Psoas muscle (tissue), 8 donors: Measurements from ENCODE around the gene GNAZ. TPM values are rescaled to one million over a fixed set of nuclear protein-coding genes. Genes with fewer than 3 reads are reported as not detected.

Source experiments
- ATAC-seq, 4 donors: fragments of 200-7000 bp; cut with Tn5 transposase; one replicate each; pipeline ENCODE4 v1.9.1; 2020; ENCODE audit warnings: moderate library complexity in 3 of 4, mild to moderate bottlenecking in 2 of 4
- DNase-seq, 2 donors: peaks; one replicate each; pipeline ENCODE4 v3.0.0-alpha.2; 2020
- H3K27ac ChIP-seq: fragments of 200-600 bp; one replicate; pipeline ENCODE4 v1.8.0; 2022
- H3K27me3 ChIP-seq, 3 donors: fragments of 200-600 bp in 1 of 3; one replicate each; pipeline versions ENCODE4 v1.6.1 to v1.8.0; 2013 to 2022; ENCODE audit warnings: low read length in 2 of 3, mild to moderate bottlenecking in 2 of 3, moderate library complexity in 1 of 3; ENCODE audit not compliant: insufficient read depth in 3 of 3
- H3K36me3 ChIP-seq, 2 donors: fragments of 200-600 bp in 1 of 2; one replicate each; pipeline versions ENCODE4 v1.6.1 to v1.8.0; 2013 to 2022; ENCODE audit warnings: low read depth in 1 of 2, mild to moderate bottlenecking in 1 of 2, moderate library complexity in 1 of 2; ENCODE audit not compliant: insufficient read depth in 1 of 2
- H3K4me1 ChIP-seq: fragments of 200-600 bp; one replicate; pipeline ENCODE4 v1.8.0; 2022
- H3K4me3 ChIP-seq: fragments of 200-600 bp; one replicate; pipeline ENCODE4 v1.8.0; 2022; ENCODE audit warnings: mild to moderate bottlenecking
- H3K9me3 ChIP-seq: fragments of 200-600 bp; one replicate; pipeline ENCODE4 v1.8.0; 2022
- WGBS, 3 donors: extraction: QIAGEN DNeasy Blood & Tissue Kit; methylation state at CpG; one replicate each; pipeline versions ENCODE4 v1.1.6 to v1.1.7; 2013; 5-methylcytosine and 5-hydroxymethylcytosine counted together
- intact Hi-C, 2 donors: fragments of 100-400 bp; cut with DNase I; formaldehyde crosslinking; loops; one replicate each; pipeline versions ENCODE4 v1.11.0 to v1.14.2; 2022
- polyA plus RNA-seq, 3 donors: library from polyadenylated mRNA; stranded (reverse); fragments of 200-250 nt; gene quantifications; one replicate each; pipeline ENCODE4 v1.2.3, GENCODE V29; 2013
- total RNA-seq, 4 donors: library from RNA; stranded (reverse); fragmentation: NEBNext Ultra II Directional in 2 of 4; extraction: Animal tissue kit (Norgen Biotek cat#: 25700) in 2 of 4; gene quantifications; one replicate each; pipeline versions ENCODE4 v1.2.1 to v1.2.4, GENCODE V29; 2021 to 2023
- TF ChIP-seq, protein P1 (sequence below): fragments of 200-600 bp; IDR thresholded peaks from one replicate; pipeline ENCODE4 v1.8.0; 2022; ENCODE audit warnings: antibody characterized with exemption
- donor health status: healthy with polysubstance abuse.
- donor health status: DM: no; HTN: no; CAD: no; lungs with moderate emphysema.
- donor health status: Bipolar disorder and iron deficiency.
- donor health status: healthy.
- donor health status: DM: yes; HTN: yes; CAD: no.
- donor health status: DM: no; HTN: no; CAD: no.
- donor health status: DM: no; HTN: no; CAD: no.
- donor health status: DM: yes; HTN: yes; CAD: no.

GNAZ gene
- total and polyA plus RNA-seq, 7 donors, result 0.99 to 3.9 (median 1.7) TPM

- 84 to 93% (median 90%) methylated on average over 13 of the region's 13 CpGs for WGBS, 3 donors
- ATAC-seq, result no peak
These were observed 91.3 kb downstream of the GNAZ start for GRCh38 chr22:23161574-23161973.

GRCh38 chr22:23163665-23164064, 93.3 kb downstream of the GNAZ start:
- Histone ChIP-seq H3K27ac (no peak overlapping the region), H3K9me3 (no peaks in the 10 kb centered on the region), H3K36me3 (no peaks in the 10 kb centered on the region), H3K27me3 (peaks cover 0 to 6% (median 5%) of the 10 kb centered on the region in 3 donors), H3K4me1 (no peaks in the 10 kb centered on the region), H3K4me3 (no peak overlapping the region)
- DNase-seq, result peak; percentile 37 to 79
- TF ChIP-seq, protein P1, sequence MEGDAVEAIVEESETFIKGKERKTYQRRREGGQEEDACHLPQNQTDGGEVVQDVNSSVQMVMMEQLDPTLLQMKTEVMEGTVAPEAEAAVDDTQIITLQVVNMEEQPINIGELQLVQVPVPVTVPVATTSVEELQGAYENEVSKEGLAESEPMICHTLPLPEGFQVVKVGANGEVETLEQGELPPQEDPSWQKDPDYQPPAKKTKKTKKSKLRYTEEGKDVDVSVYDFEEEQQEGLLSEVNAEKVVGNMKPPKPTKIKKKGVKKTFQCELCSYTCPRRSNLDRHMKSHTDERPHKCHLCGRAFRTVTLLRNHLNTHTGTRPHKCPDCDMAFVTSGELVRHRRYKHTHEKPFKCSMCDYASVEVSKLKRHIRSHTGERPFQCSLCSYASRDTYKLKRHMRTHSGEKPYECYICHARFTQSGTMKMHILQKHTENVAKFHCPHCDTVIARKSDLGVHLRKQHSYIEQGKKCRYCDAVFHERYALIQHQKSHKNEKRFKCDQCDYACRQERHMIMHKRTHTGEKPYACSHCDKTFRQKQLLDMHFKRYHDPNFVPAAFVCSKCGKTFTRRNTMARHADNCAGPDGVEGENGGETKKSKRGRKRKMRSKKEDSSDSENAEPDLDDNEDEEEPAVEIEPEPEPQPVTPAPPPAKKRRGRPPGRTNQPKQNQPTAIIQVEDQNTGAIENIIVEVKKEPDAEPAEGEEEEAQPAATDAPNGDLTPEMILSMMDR, result no peak
- peak in 1 of 4 donors; percentile 21 for ATAC-seq
- intact Hi-C loops, result no loop called here
- 29 to 53% (median 34%) methylated on average over 8 of the region's 8 CpGs for WGBS, 3 donors

More at GRCh38 chr22:23161574-23161973, 91.3 kb downstream of the GNAZ start:
- peak in 1 of 2 donors; percentile 0 for DNase-seq
- H3K36me3 ChIP-seq, result no peaks in the 10 kb centered on the region
- H3K9me3 ChIP-seq, result no peaks in the 10 kb centered on the region
- TF ChIP-seq, protein P1, result no peak
- no peak overlapping the region for H3K4me3 ChIP-seq
- no peaks in the 10 kb centered on the region for H3K4me1 ChIP-seq
- intact Hi-C loops, result no loop called here
- peaks cover 0 to 9% (median 6%) of the 10 kb centered on the region in 3 donors for H3K27me3 ChIP-seq
- no peak overlapping the region for H3K27ac ChIP-seq

- WGBS, 3 donors, result 56 to 63% (median 60%) methylated on average over 11 of the region's 11 CpGs
- no peaks in the 10 kb centered on the region for H3K36me3 ChIP-seq
- H3K4me3 ChIP-seq, result no peak overlapping the region
- H3K27ac ChIP-seq, result no peak overlapping the region
- intact Hi-C loops, result no loop called here
- DNase-seq (no peak), ATAC-seq (no peak)
- no peaks in the 10 kb centered on the region for H3K4me1 ChIP-seq
- TF ChIP-seq, protein P1, result no peak
- no peaks in the 10 kb centered on the region for H3K9me3 ChIP-seq
- peaks cover 0 to 6% (median 5%) of the 10 kb centered on the region in 3 donors for H3K27me3 ChIP-seq
These were observed 93.8 kb downstream of the GNAZ start for GRCh38 chr22:23164091-23164490.

DNA sequence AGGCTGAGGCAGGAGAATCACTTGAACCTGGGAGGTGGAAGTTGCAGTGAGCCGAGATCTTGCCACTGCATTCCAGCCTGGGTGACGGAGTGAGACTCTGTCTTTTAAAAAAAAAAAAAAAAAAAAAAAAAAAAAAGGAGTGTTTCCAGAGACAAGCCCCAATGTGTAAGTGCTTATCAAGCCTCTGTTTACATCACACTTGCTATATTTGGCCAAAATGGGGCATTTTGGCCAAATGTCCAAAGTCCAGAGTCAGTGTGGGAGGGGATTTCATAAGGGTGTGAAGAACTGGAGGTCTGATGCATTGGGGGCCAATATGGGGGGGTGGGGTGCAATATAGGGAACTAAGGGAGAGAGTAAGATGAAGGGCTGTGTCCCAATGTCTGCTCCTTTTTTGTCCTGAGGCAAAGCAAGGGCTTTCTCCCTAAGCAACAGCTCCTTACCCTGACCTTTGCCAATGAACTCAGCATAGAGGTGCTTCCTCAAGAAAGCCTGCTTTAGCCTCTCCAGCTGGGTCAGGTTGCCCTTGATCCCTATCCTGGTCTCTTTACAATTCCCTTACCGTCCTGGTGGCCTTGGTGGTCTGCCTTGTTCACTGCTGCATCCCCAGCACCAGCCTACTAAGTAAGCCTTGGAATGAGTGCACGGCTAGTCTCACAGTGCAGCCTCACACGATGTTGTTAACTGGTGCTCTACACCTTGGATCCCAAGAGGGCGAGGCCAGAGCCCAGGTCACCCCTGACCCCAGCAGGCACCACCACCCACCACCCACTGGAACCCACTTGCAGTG, 95.9 kb downstream of the GNAZ start:
- no peak for DNase-seq
- ATAC-seq, result no peak
- TF ChIP-seq, protein P1, result no peak
- Histone ChIP-seq H3K9me3 (no peaks in the 10 kb centered on the region), H3K27ac (no peak overlapping the region), H3K4me1 (no peaks in the 10 kb centered on the region), H3K36me3 (no peaks in the 10 kb centered on the region), H3K27me3 (peaks cover 0 to 6% (median 5%) of the 10 kb centered on the region in 3 donors), H3K4me3 (no peak overlapping the region)
- WGBS, 3 donors, result 75 to 79% (median 76%) methylated on average over 6 of the region's 6 CpGs
- intact Hi-C loops, result no loop called here
